ENCODE measurements around the gene PUDP. TPM values are rescaled to one million over a fixed set of nuclear protein-coding genes. Genes with fewer than 3 reads are reported as not detected.

The PUDP gene
- total and polyA plus RNA-seq, 2 experiments from 2014 or later = 22.6 to 32.8 TPM

GRCh38 chrX:7168371-7168770 lies 20.4 kb upstream of the PUDP start:
- H3K9me2 ChIP-seq (replicated peaks; ENCODE audit: insufficient read depth) = no peaks in the 10 kb centered on the region
- H3K4me2 ChIP-seq = no peak overlapping the region
- H3K36me3 ChIP-seq (replicated peaks; ENCODE audit: insufficient read depth, low read depth) = no peaks in the 10 kb centered on the region
- no peaks in the 10 kb centered on the region for H3K9me3 ChIP-seq (ENCODE audit: low read depth)
- no peaks in the 10 kb centered on the region for H3K4me1 ChIP-seq (ENCODE audit: insufficient read depth)
- H2AFZ ChIP-seq = no peak overlapping the region
- H3K4me3 ChIP-seq = no peak overlapping the region
- 86% methylated on average over 1 of the region's 1 CpG for WGBS (ENCODE audit: low lambda C conversion rate, missing lambda C conversion rate)
- H3K27ac ChIP-seq = no peak overlapping the region
- no peak for DNase-seq (ENCODE audit: low spot score)
- no peaks in the 10 kb centered on the region for H3K79me2 ChIP-seq
- H4K20me1 ChIP-seq (ENCODE audit: insufficient read depth, poor library complexity, severe bottlenecking) = no peaks in the 10 kb centered on the region
- no peaks in the 10 kb centered on the region for H3K27me3 ChIP-seq
- TF ChIP-seq EZH2 (IDR thresholded peaks at IDR 0.05; ENCODE audit: borderline replicate concordance) = no peak
- TF ChIP-seq EZH2phosphoT487 (IDR thresholded peaks at IDR 0.05; ENCODE audit: low read depth, severe bottlenecking, unreplicated experiment) = no peak
- no peak for TF ChIP-seq CTCF (IDR thresholded peaks at IDR 0.05; ENCODE audit: poor library complexity)

GRCh38 chrX:7164174-7164573 lies 16.2 kb upstream of the PUDP start:
- Histone ChIP-seq H2AFZ (no peak overlapping the region), H3K9me3 (ENCODE audit: low read depth) (no peaks in the 10 kb centered on the region), H4K20me1 (ENCODE audit: insufficient read depth, poor library complexity, severe bottlenecking) (no peaks in the 10 kb centered on the region), H3K4me1 (ENCODE audit: insufficient read depth) (no peaks in the 10 kb centered on the region), H3K27ac (no peak overlapping the region), H3K9me2 (replicated peaks; ENCODE audit: insufficient read depth) (no peaks in the 10 kb centered on the region), H3K36me3 (replicated peaks; ENCODE audit: insufficient read depth, low read depth) (no peaks in the 10 kb centered on the region), H3K79me2 (no peaks in the 10 kb centered on the region), H3K4me3 (no peak overlapping the region), H3K4me2 (no peak overlapping the region), H3K27me3 (no peaks in the 10 kb centered on the region)
- WGBS (ENCODE audit: low lambda C conversion rate, missing lambda C conversion rate) = 61% methylated on average over 3 of the region's 3 CpGs
- no peak for DNase-seq (ENCODE audit: low spot score)
- TF ChIP-seq CTCF (IDR thresholded peaks at IDR 0.05; ENCODE audit: poor library complexity) (no peak), EZH2 (IDR thresholded peaks at IDR 0.05; ENCODE audit: borderline replicate concordance) (no peak)

- no peak overlapping the region for H3K4me3 ChIP-seq
- H3K4me1 ChIP-seq (ENCODE audit: insufficient read depth) = no peaks in the 10 kb centered on the region
- 67% methylated on average over 1 of the region's 1 CpG for WGBS (ENCODE audit: low lambda C conversion rate, missing lambda C conversion rate)
- no peaks in the 10 kb centered on the region for H3K27me3 ChIP-seq
- no peak overlapping the region for H3K4me2 ChIP-seq
- H3K27ac ChIP-seq = no peak overlapping the region
- H3K36me3 ChIP-seq (replicated peaks; ENCODE audit: insufficient read depth, low read depth) = no peaks in the 10 kb centered on the region
- H3K9me3 ChIP-seq (ENCODE audit: low read depth) = no peaks in the 10 kb centered on the region
- no peaks in the 10 kb centered on the region for H3K79me2 ChIP-seq
- TF ChIP-seq CTCF (IDR thresholded peaks at IDR 0.05; ENCODE audit: poor library complexity) = no peak
- TF ChIP-seq EZH2 (IDR thresholded peaks at IDR 0.05; ENCODE audit: borderline replicate concordance) = no peak
- TF ChIP-seq EZH2phosphoT487 (IDR thresholded peaks at IDR 0.05; ENCODE audit: low read depth, severe bottlenecking, unreplicated experiment) = no peak
- H4K20me1 ChIP-seq (ENCODE audit: insufficient read depth, poor library complexity, severe bottlenecking) = no peaks in the 10 kb centered on the region
- no peak overlapping the region for H2AFZ ChIP-seq
- H3K9me2 ChIP-seq (replicated peaks; ENCODE audit: insufficient read depth) = no peaks in the 10 kb centered on the region
- DNase-seq (ENCODE audit: low spot score) = no peak
These were observed 15.3 kb upstream of the PUDP start for GRCh38 chrX:7163146-7163677.
